Stimulated activated CD4-positive, alpha-beta T cell treated with anti-CD3 and anti-CD28 coated beads, TNF-alpha, amount 100 ng/mL, for 1 hour (primary cell): Measurements from ENCODE around the gene FAM90A1.
"Not testable (repeated sequence)": the region's sequence is repeated elsewhere in the genome, so short reads cannot be mapped to it uniquely, and the experiment has no call there.

Experiments
- DNase-seq, 3 donors: peaks; one replicate each; pipeline ENCODE4 v3.0.0-alpha.2; 2020; ENCODE audit warnings: low read depth in 3 of 3, low spot score in 1 of 3

FAM90A1 gene

DNA sequence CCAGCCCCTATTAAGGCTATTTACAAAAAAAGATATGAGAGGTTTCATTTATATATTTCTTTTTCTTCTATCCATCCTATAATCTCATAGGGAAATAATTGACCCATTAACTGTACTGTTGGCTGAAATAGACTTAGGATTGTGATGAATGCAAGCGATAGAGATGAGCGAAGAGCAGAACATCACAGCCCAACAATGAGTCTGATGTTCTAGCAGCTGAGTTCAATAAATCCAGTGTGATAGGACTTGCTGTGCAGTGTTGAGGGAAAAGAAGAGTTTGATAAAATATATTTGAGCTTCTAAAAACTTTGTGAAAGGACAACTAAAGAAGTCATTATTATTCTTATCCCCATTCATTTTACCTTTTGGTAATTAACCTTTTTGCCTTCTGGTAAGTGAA lies 54.5 kb downstream of the FAM90A1 start:
- DNase-seq = not testable (repeated sequence)
